Mesothelial cell of epicardium (in vitro differentiated cells): ENCODE data around the gene ADARB1. TPM values are rescaled to one million over a fixed set of nuclear protein-coding genes. Genes with fewer than 3 reads are reported as not detected.
"Not testable (repeated sequence)": the region's sequence is repeated elsewhere in the genome, so short reads cannot be mapped to it uniquely, and the experiment has no call there.

Source experiments
- DNase-seq, 2 experiments: peaks; one replicate each; pipeline ENCODE4 v3.0.0; 2021; ENCODE audit warnings: low spot score in 2 of 2; ENCODE audit not compliant: unreplicated experiment in 2 of 2
- H3K27ac Mint-ChIP-seq: 2 replicates; pipeline ENCODE4 v1.8.0; 2021; ENCODE audit warnings: mixed read lengths
- H3K27me3 Mint-ChIP-seq: 2 replicates; pipeline ENCODE4 v1.8.0; 2021; ENCODE audit warnings: low read depth, mixed read lengths
- H3K36me3 Mint-ChIP-seq: 2 replicates; pipeline ENCODE4 v1.8.0; 2021; ENCODE audit warnings: mixed read lengths
- H3K4me1 Mint-ChIP-seq: 2 replicates; pipeline ENCODE4 v1.8.0; 2021; ENCODE audit warnings: mixed read lengths
- H3K4me3 Mint-ChIP-seq: 2 replicates; pipeline ENCODE4 v1.8.0; 2021; ENCODE audit warnings: mild to moderate bottlenecking, moderate library complexity, mixed read lengths
- H3K9me3 Mint-ChIP-seq: 2 replicates; pipeline ENCODE4 v1.8.0; 2021; ENCODE audit warnings: mixed read lengths
- total RNA-seq: library from RNA; stranded (reverse); gene quantifications from 3 replicates; pipeline ENCODE4 v1.2.1, GENCODE V29; 2021
- TF ChIP-seq, protein P1 (sequence below): fragments of 200-600 bp; sonication (generic); IDR thresholded peaks from one replicate; pipeline ENCODE4 v1.5.0; 2021; ENCODE audit warnings: antibody characterized with exemption; ENCODE audit not compliant: unreplicated experiment

ADARB1 gene
- total RNA-seq, 1 donor from 2014 or later = 26.5 TPM

DNA sequence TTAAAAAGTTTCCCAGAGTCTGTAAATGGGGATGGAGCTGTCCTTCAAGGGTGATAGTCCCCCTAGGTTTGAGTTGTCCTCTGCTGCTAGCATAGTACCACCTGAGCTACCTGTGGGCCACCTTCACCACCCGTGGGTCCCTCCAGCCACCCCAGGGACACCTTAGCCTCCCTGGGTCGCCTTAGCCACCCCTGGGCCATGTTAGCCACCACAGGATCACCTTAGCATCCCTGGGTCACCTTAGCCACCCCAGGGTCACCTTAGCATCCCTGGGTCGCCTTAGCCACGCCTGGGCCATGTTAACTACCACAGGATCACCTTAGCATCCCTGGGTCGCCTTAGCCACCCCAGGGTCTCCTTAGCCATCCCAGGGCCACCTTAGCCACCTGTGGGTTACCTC lies 67.1 kb downstream of the ADARB1 start:
- Mint-ChIP-seq H3K4me3 (no peak overlapping the region), H3K36me3 (peaks cover 6% of the 10 kb centered on the region), H3K27ac (no peak overlapping the region), H3K27me3 (no peaks in the 10 kb centered on the region), H3K9me3 (no peaks in the 10 kb centered on the region), H3K4me1 (peaks cover 1% of the 10 kb centered on the region)
- TF ChIP-seq, protein P1, sequence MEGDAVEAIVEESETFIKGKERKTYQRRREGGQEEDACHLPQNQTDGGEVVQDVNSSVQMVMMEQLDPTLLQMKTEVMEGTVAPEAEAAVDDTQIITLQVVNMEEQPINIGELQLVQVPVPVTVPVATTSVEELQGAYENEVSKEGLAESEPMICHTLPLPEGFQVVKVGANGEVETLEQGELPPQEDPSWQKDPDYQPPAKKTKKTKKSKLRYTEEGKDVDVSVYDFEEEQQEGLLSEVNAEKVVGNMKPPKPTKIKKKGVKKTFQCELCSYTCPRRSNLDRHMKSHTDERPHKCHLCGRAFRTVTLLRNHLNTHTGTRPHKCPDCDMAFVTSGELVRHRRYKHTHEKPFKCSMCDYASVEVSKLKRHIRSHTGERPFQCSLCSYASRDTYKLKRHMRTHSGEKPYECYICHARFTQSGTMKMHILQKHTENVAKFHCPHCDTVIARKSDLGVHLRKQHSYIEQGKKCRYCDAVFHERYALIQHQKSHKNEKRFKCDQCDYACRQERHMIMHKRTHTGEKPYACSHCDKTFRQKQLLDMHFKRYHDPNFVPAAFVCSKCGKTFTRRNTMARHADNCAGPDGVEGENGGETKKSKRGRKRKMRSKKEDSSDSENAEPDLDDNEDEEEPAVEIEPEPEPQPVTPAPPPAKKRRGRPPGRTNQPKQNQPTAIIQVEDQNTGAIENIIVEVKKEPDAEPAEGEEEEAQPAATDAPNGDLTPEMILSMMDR = no peak
- DNase-seq = no peak

DNA sequence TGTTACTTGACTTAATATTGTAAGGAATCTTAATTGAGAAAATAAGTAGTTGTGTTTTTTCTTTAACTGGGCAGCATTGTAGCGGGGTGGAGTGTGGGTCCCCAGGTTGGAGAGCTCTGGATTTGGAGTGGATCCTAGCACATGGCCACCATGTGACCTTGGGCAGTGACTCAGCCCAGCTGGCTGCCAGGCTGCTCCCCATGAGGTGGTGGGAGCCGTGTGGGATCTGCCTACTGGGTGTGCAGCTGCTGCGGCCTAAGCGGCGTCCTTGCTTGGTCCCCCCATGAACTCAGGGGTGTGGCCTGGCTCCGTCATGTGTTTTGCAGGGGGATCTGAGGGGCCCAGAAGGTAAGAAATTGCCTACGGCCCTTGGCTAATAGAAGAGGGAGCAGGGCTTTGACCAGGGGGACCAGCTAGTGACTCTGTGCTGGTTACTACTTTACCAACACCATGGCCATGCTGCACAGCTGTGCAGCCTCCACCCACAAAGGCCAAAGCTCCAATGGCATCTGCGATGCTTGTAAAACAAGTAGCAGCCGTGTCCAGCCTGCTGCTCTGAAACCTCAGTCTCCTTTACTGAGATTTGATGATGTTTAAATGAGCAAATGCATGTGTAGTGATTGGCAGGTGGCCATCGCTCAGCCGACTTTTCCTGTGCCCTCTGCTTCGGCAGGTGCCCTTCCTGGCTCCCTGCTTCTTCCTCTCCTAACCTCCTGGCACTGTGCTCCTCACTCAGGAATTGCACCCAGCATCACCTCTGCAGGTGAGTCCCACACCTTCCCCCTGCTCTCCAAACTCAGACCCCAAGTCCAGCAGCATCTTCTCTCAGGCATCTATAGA lies 68.3 kb downstream of the ADARB1 start:
- TF ChIP-seq, protein P1 = no peak
- H3K27me3 Mint-ChIP-seq = no peaks in the 10 kb centered on the region
- H3K36me3 Mint-ChIP-seq = peaks cover 6% of the 10 kb centered on the region
- H3K4me3 Mint-ChIP-seq = no peak overlapping the region
- H3K27ac Mint-ChIP-seq = no peak overlapping the region
- H3K4me1 Mint-ChIP-seq = peaks cover 1% of the 10 kb centered on the region
- H3K9me3 Mint-ChIP-seq = no peaks in the 10 kb centered on the region
- DNase-seq = no peak

DNA sequence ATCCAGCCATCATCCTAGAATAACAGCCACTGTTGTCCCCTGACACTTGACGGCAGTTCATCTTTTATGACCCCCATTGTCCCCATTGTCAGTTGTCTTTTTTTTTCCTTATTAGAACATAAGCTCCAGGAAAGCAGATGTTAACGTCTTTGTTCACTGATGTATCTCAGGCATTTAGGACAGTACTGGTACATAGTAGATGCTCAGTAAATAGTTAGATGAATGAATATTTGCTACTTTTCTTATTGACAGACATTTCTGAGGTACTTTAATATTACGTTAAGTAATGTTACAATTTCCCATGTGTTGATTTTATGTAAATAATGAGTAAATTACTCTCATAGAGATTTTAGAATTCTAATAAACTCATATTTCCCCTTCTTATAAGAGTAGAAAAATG lies 69.5 kb downstream of the ADARB1 start:
- H3K27me3 Mint-ChIP-seq = no peaks in the 10 kb centered on the region
- H3K9me3 Mint-ChIP-seq = no peaks in the 10 kb centered on the region
- peaks cover 1% of the 10 kb centered on the region for H3K4me1 Mint-ChIP-seq
- TF ChIP-seq, protein P1 = no peak
- H3K27ac Mint-ChIP-seq = no peak overlapping the region
- H3K36me3 Mint-ChIP-seq = peaks cover 6% of the 10 kb centered on the region
- H3K4me3 Mint-ChIP-seq = no peak overlapping the region
- no peak for DNase-seq

DNA sequence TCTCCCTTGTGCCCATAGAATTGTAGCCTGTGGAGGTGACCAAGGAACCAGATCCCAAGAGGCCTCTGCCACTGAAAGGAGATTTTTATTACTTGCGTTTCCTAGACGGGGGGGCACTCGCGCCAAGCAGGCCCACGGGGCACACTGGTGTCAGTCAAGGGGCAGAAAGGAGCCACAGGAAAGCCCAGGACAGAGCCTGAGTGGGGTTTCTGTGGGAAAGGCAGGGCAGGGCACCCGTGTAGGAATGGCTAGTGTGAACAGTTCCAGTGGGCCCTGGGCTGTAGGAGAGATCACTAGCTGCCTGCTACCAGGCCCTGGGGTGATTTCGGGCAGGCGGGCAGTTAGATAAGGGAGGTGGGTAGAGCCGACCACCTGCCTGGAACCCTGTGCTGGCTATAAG lies 70.8 kb downstream of the ADARB1 start:
- Mint-ChIP-seq H3K4me1 (peaks cover 1% of the 10 kb centered on the region), H3K27me3 (no peaks in the 10 kb centered on the region), H3K36me3 (peaks cover 6% of the 10 kb centered on the region), H3K27ac (no peak overlapping the region), H3K4me3 (no peak overlapping the region), H3K9me3 (no peaks in the 10 kb centered on the region)
- no peak for DNase-seq
- TF ChIP-seq, protein P1 = no peak

DNA sequence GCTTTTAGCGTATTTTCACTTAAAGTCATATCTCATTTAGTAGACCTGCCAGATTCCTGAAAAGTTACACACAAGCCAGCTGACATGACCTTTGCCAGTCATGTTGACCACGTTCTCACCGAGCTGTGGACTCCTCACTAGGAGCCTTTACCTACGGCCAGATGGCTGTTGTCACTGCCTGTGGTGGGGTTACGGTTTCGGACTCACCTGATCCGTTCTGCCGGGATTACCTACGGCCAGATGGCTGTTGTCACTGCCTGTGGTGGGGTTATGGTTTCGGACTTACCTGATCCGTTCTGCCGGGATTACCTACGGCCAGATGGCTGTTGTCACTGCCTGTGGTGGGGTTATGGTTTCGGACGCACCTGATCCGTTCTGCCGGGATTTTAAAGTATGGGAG lies 71.5 kb downstream of the ADARB1 start:
- not testable (repeated sequence) for H3K27me3 Mint-ChIP-seq, H3K4me1 Mint-ChIP-seq, DNase-seq, H3K36me3 Mint-ChIP-seq, H3K27ac Mint-ChIP-seq, H3K9me3 Mint-ChIP-seq, H3K4me3 Mint-ChIP-seq

DNA sequence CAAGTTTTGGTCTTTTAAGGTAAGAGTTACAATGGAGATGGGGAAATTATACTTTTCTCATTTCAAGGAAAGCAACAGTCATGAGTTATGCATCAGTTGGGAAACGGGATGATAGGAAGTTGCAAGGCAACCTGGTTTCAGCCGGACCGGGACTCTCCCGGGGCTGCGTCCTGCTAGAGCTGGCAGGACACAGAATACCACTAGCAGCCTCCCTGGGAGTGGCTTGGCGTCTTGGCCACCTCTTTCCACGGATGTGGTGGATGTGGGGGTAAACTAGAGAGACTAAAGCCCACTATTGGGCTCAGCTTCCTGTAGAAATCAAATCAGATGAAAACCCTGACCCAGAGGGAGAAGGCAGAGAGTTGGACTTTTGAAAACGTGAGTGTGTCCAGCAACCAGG lies 71.9 kb downstream of the ADARB1 start:
- DNase-seq = no peak
- H3K4me3 Mint-ChIP-seq = no peak overlapping the region
- H3K27me3 Mint-ChIP-seq = no peaks in the 10 kb centered on the region
- H3K27ac Mint-ChIP-seq = no peak overlapping the region
- H3K4me1 Mint-ChIP-seq = no peaks in the 10 kb centered on the region
- peaks cover 6% of the 10 kb centered on the region for H3K36me3 Mint-ChIP-seq
- TF ChIP-seq, protein P1 = no peak
- no peaks in the 10 kb centered on the region for H3K9me3 Mint-ChIP-seq
